HepG2 (cell line): ENCODE data around the gene LAMC3. TPM values are rescaled to one million over a fixed set of nuclear protein-coding genes. Genes with fewer than 3 reads are reported as not detected.
A peak's percentile ranks its signal among the peaks of the same experiment; 100 is the strongest.

Experiments used
- ATAD3A ChIP-seq: sonication (generic); formaldehyde crosslinking; IDR thresholded peaks from 2 replicates; pipeline ENCODE4 v1.4.0; 2020; ENCODE audit warnings: missing genetic modification reagents
- CBFB ChIP-seq: sonication (generic); formaldehyde crosslinking; IDR thresholded peaks from 2 replicates; pipeline ENCODE4 v1.4.0; 2020; ENCODE audit warnings: missing genetic modification reagents
- CSRNP2 ChIP-seq: sonication (generic); formaldehyde crosslinking; conservative IDR thresholded peaks from 2 replicates; pipeline ENCODE4 v1.8.0; 2022; ENCODE audit warnings: low read depth, missing genetic modification reagents
- DNMT1 ChIP-seq: sonication (generic); formaldehyde crosslinking; IDR thresholded peaks from 2 replicates; pipeline ENCODE4 v1.5.1; 2020; ENCODE audit warnings: mild to moderate bottlenecking, missing genetic modification reagents
- KDM6A ChIP-seq: IDR thresholded peaks from 2 replicates; pipeline ENCODE4 v1.6.1; 2016; ENCODE audit warnings: low read depth
- LCORL ChIP-seq, 2 experiments: fragments of 450-650 bp in 1 of 2; sonication (generic) in 1 of 2; formaldehyde crosslinking in 1 of 2; IDR thresholded peaks; 2 replicates each; pipeline versions ENCODE4 v1.5.0 to v1.6.1; 2017 to 2020; ENCODE audit warnings: antibody characterized with exemption in 1 of 2, missing genetic modification reagents in 1 of 2
- NFATC3 ChIP-seq: sonication (generic); formaldehyde crosslinking; IDR thresholded peaks from 2 replicates; pipeline ENCODE4 v1.5.1; 2020; ENCODE audit warnings: mild to moderate bottlenecking, missing genetic modification reagents
- NFE2L1 ChIP-seq: sonication (generic); formaldehyde crosslinking; IDR thresholded peaks from 2 replicates; pipeline ENCODE4 v1.4.0; 2020; ENCODE audit warnings: missing genetic modification reagents, mild to moderate bottlenecking, borderline replicate concordance
- NFE2L2 ChIP-seq: fragments of 150-350 bp; IDR thresholded peaks from 2 replicates; pipeline ENCODE4 v1.6.1; 2014; ENCODE audit warnings: low read length
- NFKBIZ ChIP-seq: IDR thresholded peaks from 2 replicates; pipeline ENCODE4 v1.6.1; 2018; ENCODE audit warnings: missing genetic modification reagents, missing compliant biosample characterization
- NFYB ChIP-seq: sonication (generic); formaldehyde crosslinking; IDR thresholded peaks from 2 replicates; pipeline ENCODE4 v1.4.0; 2020; ENCODE audit warnings: missing genetic modification reagents
- POLR2G ChIP-seq: fragments of 200-400 bp; formaldehyde crosslinking; IDR thresholded peaks from 2 replicates; pipeline ENCODE4 v1.6.1; 2018; ENCODE audit warnings: mild to moderate bottlenecking, low read depth, low read length, moderate library complexity
- PRPF4 ChIP-seq: fragments of 200-400 bp; formaldehyde crosslinking; IDR thresholded peaks from 2 replicates; pipeline ENCODE4 v1.6.1; 2016; ENCODE audit warnings: low read length, low read depth; ENCODE audit not compliant: poor library complexity, severe bottlenecking
- SALL2 ChIP-seq: sonication (generic); formaldehyde crosslinking; IDR thresholded peaks from 2 replicates; pipeline ENCODE4 v1.8.1; 2023; ENCODE audit warnings: mild to moderate bottlenecking, missing genetic modification reagents, inconsistent platforms
- SMAD9 ChIP-seq: sonication (generic); formaldehyde crosslinking; IDR thresholded peaks from 2 replicates; pipeline ENCODE4 v1.5.1; 2020; ENCODE audit warnings: mild to moderate bottlenecking, missing genetic modification reagents
- SMYD3 ChIP-seq: sonication (generic); formaldehyde crosslinking; IDR thresholded peaks from 2 replicates; pipeline ENCODE4 v1.8.1; 2023; ENCODE audit warnings: mild to moderate bottlenecking, missing genetic modification reagents
- TEAD3 ChIP-seq: optimal IDR thresholded peaks from 2 replicates; pipeline ENCODE3; 2016; ENCODE audit warnings: borderline replicate concordance
- ZBTB3 ChIP-seq: sonication (generic); formaldehyde crosslinking; IDR thresholded peaks from 2 replicates; pipeline ENCODE4 v1.4.0; 2020; ENCODE audit warnings: low read depth, mild to moderate bottlenecking, moderate library complexity, missing genetic modification reagents, borderline replicate concordance
- ZFP36 ChIP-seq: fragments of 150-350 bp; IDR thresholded peaks from 2 replicates; pipeline ENCODE4 v1.6.1; 2018; ENCODE audit warnings: borderline replicate concordance, low read length, low read depth; ENCODE audit not compliant: partially characterized antibody
- ZNF12 ChIP-seq: sonication (generic); formaldehyde crosslinking; IDR thresholded peaks from 2 replicates; pipeline ENCODE4 v1.5.0; 2020; ENCODE audit warnings: missing genetic modification reagents
- ZNF296 ChIP-seq: sonication (generic); formaldehyde crosslinking; conservative IDR thresholded peaks from 2 replicates; pipeline ENCODE4 v1.5.0; 2020; ENCODE audit warnings: mild to moderate bottlenecking, missing genetic modification reagents
- ZNF720 ChIP-seq: sonication (generic); formaldehyde crosslinking; IDR thresholded peaks from 2 replicates; pipeline ENCODE4 v1.4.0; 2020; ENCODE audit warnings: missing genetic modification reagents
- ZNF776 ChIP-seq: sonication (generic); formaldehyde crosslinking; IDR thresholded peaks from 2 replicates; pipeline ENCODE4 v1.4.0; 2020; ENCODE audit warnings: mild to moderate bottlenecking, missing genetic modification reagents
- polyA plus RNA-seq, 8 experiments: library from polyadenylated mRNA; depleted of rRNA in 3 of 8; stranded (reverse) in 7 of 8; unstranded in 1 of 8; fragments of >200 nt; fragmentation: Illumina TruSeq in 4 of 8; extraction: Trizol in 4 of 8; gene quantifications; 2 replicates each; pipeline versions ENCODE4 v1.2.1 to v1.2.3, GENCODE V29; 2011 to 2016; ENCODE audit warnings: low read depth in 4 of 8, missing spikeins in 1 of 8, mixed read lengths in 1 of 8; ENCODE audit not compliant: insufficient read depth in 1 of 8
- total RNA-seq, 5 experiments: library from RNA; depleted of rRNA; stranded (reverse); fragments of >200 nt; fragmentation: Illumina TruSeq; extraction: Trizol; gene quantifications; 2 replicates each; pipeline ENCODE4 v1.2.3, GENCODE V29; 2016; ENCODE audit warnings: low read depth in 1 of 5
- TF ChIP-seq, protein P1 (sequence below): sonication (generic); formaldehyde crosslinking; IDR thresholded peaks from 2 replicates; pipeline ENCODE4 v1.5.1; 2020; ENCODE audit warnings: mild to moderate bottlenecking, missing genetic modification reagents, borderline replicate concordance
- TF ChIP-seq, protein P2 (sequence below): IDR thresholded peaks from 2 replicates; pipeline ENCODE4 v1.6.1; 2016; ENCODE audit warnings: low read depth, borderline replicate concordance

LAMC3 gene
- total and polyA plus RNA-seq, 2 of the 13 experiments (the other 11 are each of a cell fraction or from before 2014, with no cell fraction given) = 0.07 to 0.57 TPM

- TF ChIP-seq SMAD9 (no peak), SMYD3 (CRISPR knock-in tag) (no peak), ZFP36 (no peak), NFYB (CRISPR knock-in tag) (no peak), ZNF776 (CRISPR knock-in tag) (no peak), LCORL (IDR thresholded peaks at IDR 0.05) (no peak), LCORL (CRISPR knock-in tag; IDR thresholded peaks at IDR 0.05) (no peak), TEAD3 (CRISPR knock-in tag) (peak; percentile 58), NFKBIZ (CRISPR knock-in tag) (no peak), SALL2 (CRISPR knock-in tag) (no peak), CSRNP2 (CRISPR knock-in tag) (no peak), DNMT1 (CRISPR knock-in tag) (no peak), ZNF720 (CRISPR knock-in tag) (no peak), PRPF4 (no peak), ZBTB3 (CRISPR knock-in tag) (no peak), KDM6A (CRISPR knock-in tag) (0 out of 2 replicates have a peak, but pooled peaks have one; percentile 16), NFE2L2 (no peak), POLR2G (no peak), ATAD3A (CRISPR knock-in tag) (no peak), ZNF12 (CRISPR knock-in tag) (no peak), NFATC3 (no peak), ZNF296 (CRISPR knock-in tag) (no peak), CBFB (CRISPR knock-in tag) (no peak), NFE2L1 (CRISPR knock-in tag) (no peak)
- TF ChIP-seq, protein P1, sequence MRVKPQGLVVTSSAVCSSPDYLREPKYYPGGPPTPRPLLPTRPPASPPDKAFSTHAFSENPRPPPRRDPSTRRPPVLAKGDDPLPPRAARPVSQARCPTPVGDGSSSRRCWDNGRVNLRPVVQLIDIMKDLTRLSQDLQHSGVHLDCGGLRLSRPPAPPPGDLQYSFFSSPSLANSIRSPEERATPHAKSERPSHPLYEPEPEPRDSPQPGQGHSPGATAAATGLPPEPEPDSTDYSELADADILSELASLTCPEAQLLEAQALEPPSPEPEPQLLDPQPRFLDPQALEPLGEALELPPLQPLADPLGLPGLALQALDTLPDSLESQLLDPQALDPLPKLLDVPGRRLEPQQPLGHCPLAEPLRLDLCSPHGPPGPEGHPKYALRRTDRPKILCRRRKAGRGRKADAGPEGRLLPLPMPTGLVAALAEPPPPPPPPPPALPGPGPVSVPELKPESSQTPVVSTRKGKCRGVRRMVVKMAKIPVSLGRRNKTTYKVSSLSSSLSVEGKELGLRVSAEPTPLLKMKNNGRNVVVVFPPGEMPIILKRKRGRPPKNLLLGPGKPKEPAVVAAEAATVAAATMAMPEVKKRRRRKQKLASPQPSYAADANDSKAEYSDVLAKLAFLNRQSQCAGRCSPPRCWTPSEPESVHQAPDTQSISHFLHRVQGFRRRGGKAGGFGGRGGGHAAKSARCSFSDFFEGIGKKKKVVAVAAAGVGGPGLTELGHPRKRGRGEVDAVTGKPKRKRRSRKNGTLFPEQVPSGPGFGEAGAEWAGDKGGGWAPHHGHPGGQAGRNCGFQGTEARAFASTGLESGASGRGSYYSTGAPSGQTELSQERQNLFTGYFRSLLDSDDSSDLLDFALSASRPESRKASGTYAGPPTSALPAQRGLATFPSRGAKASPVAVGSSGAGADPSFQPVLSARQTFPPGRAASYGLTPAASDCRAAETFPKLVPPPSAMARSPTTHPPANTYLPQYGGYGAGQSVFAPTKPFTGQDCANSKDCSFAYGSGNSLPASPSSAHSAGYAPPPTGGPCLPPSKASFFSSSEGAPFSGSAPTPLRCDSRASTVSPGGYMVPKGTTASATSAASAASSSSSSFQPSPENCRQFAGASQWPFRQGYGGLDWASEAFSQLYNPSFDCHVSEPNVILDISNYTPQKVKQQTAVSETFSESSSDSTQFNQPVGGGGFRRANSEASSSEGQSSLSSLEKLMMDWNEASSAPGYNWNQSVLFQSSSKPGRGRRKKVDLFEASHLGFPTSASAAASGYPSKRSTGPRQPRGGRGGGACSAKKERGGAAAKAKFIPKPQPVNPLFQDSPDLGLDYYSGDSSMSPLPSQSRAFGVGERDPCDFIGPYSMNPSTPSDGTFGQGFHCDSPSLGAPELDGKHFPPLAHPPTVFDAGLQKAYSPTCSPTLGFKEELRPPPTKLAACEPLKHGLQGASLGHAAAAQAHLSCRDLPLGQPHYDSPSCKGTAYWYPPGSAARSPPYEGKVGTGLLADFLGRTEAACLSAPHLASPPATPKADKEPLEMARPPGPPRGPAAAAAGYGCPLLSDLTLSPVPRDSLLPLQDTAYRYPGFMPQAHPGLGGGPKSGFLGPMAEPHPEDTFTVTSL (CRISPR knock-in tag) = 0 out of 2 replicates have a peak, but pooled peaks have one; percentile 37
- TF ChIP-seq, protein P2, sequence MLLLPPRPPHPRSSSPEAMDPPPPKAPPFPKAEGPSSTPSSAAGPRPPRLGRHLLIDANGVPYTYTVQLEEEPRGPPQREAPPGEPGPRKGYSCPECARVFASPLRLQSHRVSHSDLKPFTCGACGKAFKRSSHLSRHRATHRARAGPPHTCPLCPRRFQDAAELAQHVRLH = peak; percentile 36; the same call in 1 of the 2 replicates
Observed at GRCh38 chr9:131122158-131122557, 113.2 kb downstream of the LAMC3 start (continued).
